HL-60 (cell line): ENCODE results near the gene NPEPPS.

Experiments
- DNase-seq, 2 experiments: peaks; one replicate each; pipeline ENCODE4 v3.0.0-alpha.2; 2010 to 2020; ENCODE audit warnings: low read depth in 1 of 2, low spot score in 1 of 2
- H3K27ac ChIP-seq: fragments of 250-450 bp; sonication (Bioruptor Pico); replicated peaks from 2 replicates; pipeline ENCODE4 v1.5.1; 2020; ENCODE audit warnings: mild to moderate bottlenecking, moderate library complexity
- H3K27me3 ChIP-seq: fragments of 250-450 bp; sonication (Bioruptor Pico); 2 replicates; pipeline ENCODE4 v1.5.1; 2021; ENCODE audit warnings: mild to moderate bottlenecking, moderate library complexity; ENCODE audit not compliant: insufficient read depth, poor library complexity, severe bottlenecking
- H3K4me3 ChIP-seq: replicated peaks from 2 replicates; pipeline ENCODE4 v1.5.1; 2011; ENCODE audit warnings: mild to moderate bottlenecking, control low read depth, low read length; ENCODE audit not compliant: insufficient read depth
- GABPA ChIP-seq: IDR thresholded peaks from 2 replicates; pipeline ENCODE4 v1.6.1; 2012; ENCODE audit warnings: low read depth
- POLR2AphosphoS5 ChIP-seq: IDR thresholded peaks from 2 replicates; pipeline ENCODE4 v1.6.1; 2012; ENCODE audit warnings: low read depth
- SPI1 ChIP-seq: IDR thresholded peaks from 2 replicates; pipeline ENCODE4 v1.6.1; 2012; ENCODE audit warnings: low read depth, mild to moderate bottlenecking, borderline replicate concordance
- TF ChIP-seq, protein P1 (sequence below): IDR thresholded peaks from 2 replicates; pipeline ENCODE4 v1.6.1; 2012; ENCODE audit warnings: low read depth; ENCODE audit not compliant: insufficient replicate concordance
- TF ChIP-seq, protein P2 (sequence below): IDR thresholded peaks from one replicate; pipeline ENCODE4 v1.5.1; 2011; ENCODE audit warnings: low read length, control low read depth, inconsistent platforms; ENCODE audit not compliant: insufficient read depth

The NPEPPS gene

DNA sequence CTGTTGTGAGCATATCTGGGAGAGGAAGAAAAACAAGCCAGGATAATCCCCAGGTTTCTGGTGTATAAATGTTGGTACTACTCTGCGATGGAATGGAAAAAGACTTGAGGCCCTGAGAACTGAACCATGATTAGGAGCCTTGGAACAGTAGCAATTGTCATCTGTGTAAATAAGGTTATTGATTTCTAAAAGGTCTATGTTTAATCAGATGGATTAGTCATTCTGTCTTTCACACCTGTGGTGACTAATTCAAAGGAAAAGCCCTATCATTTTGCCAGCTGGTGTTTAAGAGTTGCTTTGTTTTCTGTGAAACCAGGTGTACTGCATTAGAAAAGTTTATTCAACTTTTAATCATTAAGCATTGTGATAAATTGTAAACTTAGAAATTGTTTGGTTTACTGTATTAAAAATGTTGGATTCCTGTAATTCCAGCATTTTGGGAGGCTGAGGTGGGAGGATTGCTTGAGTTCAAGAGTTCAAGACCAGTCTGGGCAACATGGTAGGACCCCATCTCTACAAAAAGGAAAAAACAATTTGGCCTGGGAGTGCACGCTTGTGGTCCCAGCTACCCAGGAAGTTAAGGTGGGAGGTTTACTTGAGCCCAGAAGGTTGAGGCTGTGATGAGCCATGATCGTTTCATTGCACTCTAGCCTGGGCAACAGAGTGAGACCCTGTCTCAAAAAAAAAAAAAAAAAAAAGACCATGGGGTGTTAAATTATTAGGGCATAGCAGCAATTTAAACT is 89.8 kb downstream of the NPEPPS start:
- no peak overlapping the region for H3K27ac ChIP-seq
- H3K4me3 ChIP-seq = no peak overlapping the region
- DNase-seq = no peak
- no peak for TF ChIP-seq POLR2AphosphoS5
- TF ChIP-seq SPI1 = no peak
- TF ChIP-seq, protein P1, sequence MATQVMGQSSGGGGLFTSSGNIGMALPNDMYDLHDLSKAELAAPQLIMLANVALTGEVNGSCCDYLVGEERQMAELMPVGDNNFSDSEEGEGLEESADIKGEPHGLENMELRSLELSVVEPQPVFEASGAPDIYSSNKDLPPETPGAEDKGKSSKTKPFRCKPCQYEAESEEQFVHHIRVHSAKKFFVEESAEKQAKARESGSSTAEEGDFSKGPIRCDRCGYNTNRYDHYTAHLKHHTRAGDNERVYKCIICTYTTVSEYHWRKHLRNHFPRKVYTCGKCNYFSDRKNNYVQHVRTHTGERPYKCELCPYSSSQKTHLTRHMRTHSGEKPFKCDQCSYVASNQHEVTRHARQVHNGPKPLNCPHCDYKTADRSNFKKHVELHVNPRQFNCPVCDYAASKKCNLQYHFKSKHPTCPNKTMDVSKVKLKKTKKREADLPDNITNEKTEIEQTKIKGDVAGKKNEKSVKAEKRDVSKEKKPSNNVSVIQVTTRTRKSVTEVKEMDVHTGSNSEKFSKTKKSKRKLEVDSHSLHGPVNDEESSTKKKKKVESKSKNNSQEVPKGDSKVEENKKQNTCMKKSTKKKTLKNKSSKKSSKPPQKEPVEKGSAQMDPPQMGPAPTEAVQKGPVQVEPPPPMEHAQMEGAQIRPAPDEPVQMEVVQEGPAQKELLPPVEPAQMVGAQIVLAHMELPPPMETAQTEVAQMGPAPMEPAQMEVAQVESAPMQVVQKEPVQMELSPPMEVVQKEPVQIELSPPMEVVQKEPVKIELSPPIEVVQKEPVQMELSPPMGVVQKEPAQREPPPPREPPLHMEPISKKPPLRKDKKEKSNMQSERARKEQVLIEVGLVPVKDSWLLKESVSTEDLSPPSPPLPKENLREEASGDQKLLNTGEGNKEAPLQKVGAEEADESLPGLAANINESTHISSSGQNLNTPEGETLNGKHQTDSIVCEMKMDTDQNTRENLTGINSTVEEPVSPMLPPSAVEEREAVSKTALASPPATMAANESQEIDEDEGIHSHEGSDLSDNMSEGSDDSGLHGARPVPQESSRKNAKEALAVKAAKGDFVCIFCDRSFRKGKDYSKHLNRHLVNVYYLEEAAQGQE = no peak
- TF ChIP-seq, protein P2, sequence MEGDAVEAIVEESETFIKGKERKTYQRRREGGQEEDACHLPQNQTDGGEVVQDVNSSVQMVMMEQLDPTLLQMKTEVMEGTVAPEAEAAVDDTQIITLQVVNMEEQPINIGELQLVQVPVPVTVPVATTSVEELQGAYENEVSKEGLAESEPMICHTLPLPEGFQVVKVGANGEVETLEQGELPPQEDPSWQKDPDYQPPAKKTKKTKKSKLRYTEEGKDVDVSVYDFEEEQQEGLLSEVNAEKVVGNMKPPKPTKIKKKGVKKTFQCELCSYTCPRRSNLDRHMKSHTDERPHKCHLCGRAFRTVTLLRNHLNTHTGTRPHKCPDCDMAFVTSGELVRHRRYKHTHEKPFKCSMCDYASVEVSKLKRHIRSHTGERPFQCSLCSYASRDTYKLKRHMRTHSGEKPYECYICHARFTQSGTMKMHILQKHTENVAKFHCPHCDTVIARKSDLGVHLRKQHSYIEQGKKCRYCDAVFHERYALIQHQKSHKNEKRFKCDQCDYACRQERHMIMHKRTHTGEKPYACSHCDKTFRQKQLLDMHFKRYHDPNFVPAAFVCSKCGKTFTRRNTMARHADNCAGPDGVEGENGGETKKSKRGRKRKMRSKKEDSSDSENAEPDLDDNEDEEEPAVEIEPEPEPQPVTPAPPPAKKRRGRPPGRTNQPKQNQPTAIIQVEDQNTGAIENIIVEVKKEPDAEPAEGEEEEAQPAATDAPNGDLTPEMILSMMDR = no peak
- no peak for TF ChIP-seq GABPA
- H3K27me3 ChIP-seq = no peaks in the 10 kb centered on the region

DNA sequence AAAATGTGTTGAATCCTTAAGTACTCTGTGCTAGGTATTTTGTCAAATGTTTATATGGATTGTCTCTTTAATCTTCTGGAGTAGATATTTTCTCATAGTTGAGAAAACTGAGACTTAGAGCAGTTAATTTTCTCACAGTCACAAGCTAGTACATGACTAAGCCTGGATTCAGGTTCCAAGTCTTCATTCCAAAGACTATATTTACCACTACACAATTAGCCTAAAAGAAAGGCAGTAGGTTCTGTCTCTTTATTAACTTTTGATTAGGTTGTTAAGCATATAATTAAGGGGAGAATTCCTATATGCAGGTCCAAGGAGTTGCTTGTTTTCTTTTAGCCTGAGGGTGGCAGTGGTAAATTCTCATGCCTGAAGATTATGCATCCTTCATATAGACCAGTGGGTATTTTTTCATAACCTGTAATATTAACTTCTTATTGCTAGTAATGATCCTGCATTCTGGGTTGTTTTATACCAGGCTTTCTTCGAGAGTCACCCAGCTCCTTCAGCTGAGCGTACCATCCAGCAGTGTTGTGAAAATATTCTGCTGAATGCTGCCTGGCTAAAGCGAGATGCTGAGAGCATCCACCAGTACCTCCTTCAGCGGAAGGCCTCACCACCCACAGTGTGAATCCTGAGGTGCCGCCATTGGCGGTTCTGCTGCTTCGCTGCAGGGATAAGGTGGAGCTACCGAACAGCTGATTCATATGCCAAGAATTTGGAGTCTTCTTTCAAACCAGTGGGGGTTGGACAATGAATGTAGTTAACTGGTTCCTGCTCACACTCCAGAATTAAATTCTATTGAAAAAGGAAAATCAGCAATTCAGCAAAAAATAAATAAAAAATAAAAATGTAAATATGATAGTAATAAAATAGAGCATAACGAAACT is 90.6 kb downstream of the NPEPPS start:
- no peak for DNase-seq
- H3K27ac ChIP-seq = no peak overlapping the region
- H3K27me3 ChIP-seq = no peaks in the 10 kb centered on the region
- H3K4me3 ChIP-seq = no peak overlapping the region
- TF ChIP-seq, protein P1 = no peak
- no peak for TF ChIP-seq POLR2AphosphoS5
- TF ChIP-seq GABPA = no peak
- TF ChIP-seq SPI1 = no peak
- TF ChIP-seq, protein P2 = no peak

DNA sequence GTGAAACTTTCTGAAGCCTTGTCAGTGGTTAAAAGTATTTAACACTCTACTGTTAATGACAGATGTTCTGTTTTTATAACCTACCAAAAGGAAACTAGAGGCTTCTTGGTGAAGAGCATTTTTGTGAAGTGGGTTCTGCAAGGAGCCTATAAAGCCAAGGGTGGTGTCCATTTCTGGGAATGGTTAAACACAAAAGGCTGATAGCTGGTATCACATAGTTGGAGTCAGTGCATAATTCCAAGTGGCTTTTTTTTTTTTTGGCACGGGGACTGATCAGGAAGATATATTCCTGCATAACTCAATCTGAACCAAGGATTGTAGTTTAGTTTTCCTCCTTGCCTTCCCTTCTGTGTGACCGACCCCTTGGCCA is 91.3 kb downstream of the NPEPPS start:
- H3K27me3 ChIP-seq = no peaks in the 10 kb centered on the region
- no peak overlapping the region for H3K4me3 ChIP-seq
- no peak for TF ChIP-seq GABPA
- TF ChIP-seq SPI1 = no peak
- no peak for TF ChIP-seq POLR2AphosphoS5
- TF ChIP-seq, protein P2 = no peak
- TF ChIP-seq, protein P1 = no peak
- H3K27ac ChIP-seq = no peak overlapping the region
- DNase-seq = no peak
